Measurements from ENCODE around the gene NPVF. TPM values are rescaled to one million over a fixed set of nuclear protein-coding genes. Genes with fewer than 3 reads are reported as not detected.
A peak's percentile ranks its signal among the peaks of the same experiment; 100 is the strongest.

NPVF gene
- total and polyA plus RNA-seq, 2 of the 4 experiments (the other 2 are of a cell fraction), result not detected

- no peak overlapping the region for H2BK120ac ChIP-seq (ENCODE audit: low read depth, low read length)
- in situ Hi-C loops (cut with MboI; ENCODE audit: low sequenced_read_pairs) (no loop called here), intact Hi-C loops (cut with micrococcal nuclease) (no loop called here), dilution Hi-C loops (cut with HindIII; ENCODE audit: low sequenced_read_pairs, unreplicated experiment) (no loop called here)
- no peak overlapping the region for H3K4me2 ChIP-seq (ENCODE audit: low read depth, low read length)
- no peak overlapping the region for H3K14ac ChIP-seq (replicated peaks; ENCODE audit: low read depth, low read length)
- TF ChIP-seq, protein P1, sequence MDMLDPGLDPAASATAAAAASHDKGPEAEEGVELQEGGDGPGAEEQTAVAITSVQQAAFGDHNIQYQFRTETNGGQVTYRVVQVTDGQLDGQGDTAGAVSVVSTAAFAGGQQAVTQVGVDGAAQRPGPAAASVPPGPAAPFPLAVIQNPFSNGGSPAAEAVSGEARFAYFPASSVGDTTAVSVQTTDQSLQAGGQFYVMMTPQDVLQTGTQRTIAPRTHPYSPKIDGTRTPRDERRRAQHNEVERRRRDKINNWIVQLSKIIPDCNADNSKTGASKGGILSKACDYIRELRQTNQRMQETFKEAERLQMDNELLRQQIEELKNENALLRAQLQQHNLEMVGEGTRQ (IDR thresholded peaks at IDR 0.05; ENCODE audit: low read depth, low read length), result no peak
- 46% methylated on average over 2 of the region's 3 CpGs; no CpG with 5 or more reads in 1 of the 2 experiments for WGBS, 2 experiments (ENCODE audit: extremely low coverage in 2 of 2, insufficient read length in 1 of 2)
- no peak overlapping the region for H4K5ac ChIP-seq (ENCODE audit: low read depth, low read length)
- H2AK9ac ChIP-seq (replicated peaks; ENCODE audit: low read depth, low read length, poor library complexity), result no peak overlapping the region
- no peaks in the 10 kb centered on the region for H4K20me1 ChIP-seq (ENCODE audit: insufficient read depth, low read length)
- ChIA-PET POLR2A (ENCODE audit: unreplicated experiment) (no interaction called here), CTCF (no interaction called here)
- H3K18ac ChIP-seq (ENCODE audit: low read depth, low read length), result no peak overlapping the region
- no peak overlapping the region for H3K23ac ChIP-seq (ENCODE audit: low read depth, low read length)
- H3K79me1 ChIP-seq (ENCODE audit: low read depth in 1 of 2, low read length in 2 of 2), result no peaks in the 10 kb centered on the region
- no peak overlapping the region for H2BK5ac ChIP-seq (ENCODE audit: low read depth, low read length, poor library complexity, severe bottlenecking)
- no peaks in the 10 kb centered on the region for H3K4me1 ChIP-seq (ENCODE audit: control insufficient read depth, insufficient read depth, low read length)
- H2BK20ac ChIP-seq (ENCODE audit: low read depth, low read length), result no peak overlapping the region
- no peak overlapping the region for H3K4me3 ChIP-seq (ENCODE audit: insufficient read depth, low read depth, low read length)
- no peaks in the 10 kb centered on the region for H3K9me3 ChIP-seq (ENCODE audit: control insufficient read depth, insufficient read depth, low read length)
- H2AK5ac ChIP-seq (ENCODE audit: low read depth, low read length), result no peak overlapping the region
- no peak overlapping the region for H4K8ac ChIP-seq (ENCODE audit: low read depth in 2 of 2, low read length in 2 of 2)
- no peak overlapping the region for H3K27ac ChIP-seq (ENCODE audit: insufficient read depth, low read length)
- H2BK15ac ChIP-seq (ENCODE audit: low read depth, low read length), result no peak overlapping the region
- ATAC-seq (ENCODE audit: low read depth), result no peak
- BruUV-seq (replicated peaks), result no TSS peak
- H3K9me1 ChIP-seq (ENCODE audit: insufficient read depth, low read length), result no peaks in the 10 kb centered on the region
- no peak overlapping the region for H4K91ac ChIP-seq (ENCODE audit: insufficient read depth, low read depth, low read length)
- no peaks in the 10 kb centered on the region; the same call in 1 of the 2 replicates for H3K27me3 ChIP-seq (ENCODE audit: control insufficient read depth, insufficient read depth, low read length)
- H3K4ac ChIP-seq (ENCODE audit: low read depth, low read length), result no peak overlapping the region
- no peak for DNase-seq
- no peaks in the 10 kb centered on the region for H3K36me3 ChIP-seq (ENCODE audit: control insufficient read depth, insufficient read depth, low read length)
- no peak overlapping the region for H3K9ac ChIP-seq (ENCODE audit: low read depth, low read length)
- no peak overlapping the region for H3K56ac ChIP-seq (ENCODE audit: extremely low read depth, insufficient read depth, low read length)
- H2AFZ ChIP-seq (replicated peaks; ENCODE audit: low read length, poor library complexity), result peak overlapping the region; percentile 43
Observed at GRCh38 chr7:25235471-25235870, 7.2 kb upstream of the NPVF start.

Measured in IMR-90 (cell line).